OCI-LY7 (cell line): ENCODE results near the gene CNN2. TPM values are rescaled to one million over a fixed set of nuclear protein-coding genes. Genes with fewer than 3 reads are reported as not detected.

ENCODE experiments used
- BruUV-seq: library from RNA; stranded (reverse); fragments of 400-500 nt; replicated peaks from 2 replicates; lab custom pipeline; 2021; lab: Mats Ljungman, UMichigan
- CTCF ChIA-PET: fragments of 300-600 bp; sonication (Branson Sonifier 250); formaldehyde crosslinking; loops from one replicate; lab custom pipeline; 2022; ENCODE audit warnings: antibody characterized with exemption; ENCODE audit not compliant: unreplicated experiment; lab: Charles Lee
- POLR2A ChIA-PET: fragments of 300-600 bp; sonication (Branson Sonifier 250); formaldehyde crosslinking; loops from one replicate; lab custom pipeline; 2022; ENCODE audit warnings: antibody characterized with exemption; lab: Charles Lee
- DNase-seq: peaks from one replicate; pipeline ENCODE4 v3.0.0-alpha.2; 2015; ENCODE audit warnings: low spot score
- H2AFZ ChIP-seq: fragments of 200-600 bp; sonication (generic), shearing (Covaris generic); 2 replicates; pipeline ENCODE4 v1.6.1; 2014; ENCODE audit warnings: mild to moderate bottlenecking, antibody characterized with exemption, low read length, moderate library complexity
- H3K27ac ChIP-seq: fragments of 200-600 bp; sonication (generic); 2 replicates; pipeline ENCODE4 v1.5.1; 2014; ENCODE audit warnings: mixed run types, low read depth, mild to moderate bottlenecking, moderate library complexity, low read length, inconsistent platforms; ENCODE audit not compliant: poor library complexity, severe bottlenecking
- H3K36me3 ChIP-seq: fragments of 200-600 bp; sonication (generic); 2 replicates; pipeline ENCODE4 v1.6.1; 2014; ENCODE audit warnings: mild to moderate bottlenecking, antibody characterized with exemption, low read length, moderate library complexity, mixed read lengths; ENCODE audit not compliant: insufficient read depth
- H3K4me1 ChIP-seq: fragments of 200-600 bp; sonication (generic); 2 replicates; pipeline ENCODE4 v1.5.1; 2014; ENCODE audit warnings: mild to moderate bottlenecking, low read length; ENCODE audit not compliant: insufficient read depth, poor library complexity, severe bottlenecking
- H3K4me2 ChIP-seq: fragments of 200-600 bp; sonication (generic); 2 replicates; pipeline ENCODE4 v1.6.1; 2014; ENCODE audit warnings: mild to moderate bottlenecking, low read length
- H3K4me3 ChIP-seq: fragments of 200-600 bp; sonication (generic); 2 replicates; pipeline ENCODE4 v1.5.1; 2014; ENCODE audit warnings: mild to moderate bottlenecking, low read depth, low read length; ENCODE audit not compliant: poor library complexity, severe bottlenecking
- H3K79me2 ChIP-seq: fragments of 200-600 bp; sonication (generic); 2 replicates; pipeline ENCODE4 v1.6.1; 2016; ENCODE audit warnings: low read depth, mild to moderate bottlenecking, low read length, moderate library complexity, mixed read lengths; ENCODE audit not compliant: insufficient read depth
- H3K9me2 ChIP-seq: fragments of 200-600 bp; sonication (generic); 2 replicates; pipeline ENCODE4 v1.6.1; 2016; ENCODE audit warnings: mild to moderate bottlenecking, low read length, mixed read lengths; ENCODE audit not compliant: insufficient read depth
- H3K9me3 ChIP-seq: fragments of 200-600 bp; sonication (generic); 2 replicates; pipeline ENCODE4 v1.6.1; 2014; ENCODE audit warnings: mild to moderate bottlenecking, mixed run types, low read length, mixed read lengths
- H4K20me1 ChIP-seq: fragments of 200-600 bp; sonication (generic); 2 replicates; pipeline ENCODE4 v1.6.1; 2014; ENCODE audit warnings: mild to moderate bottlenecking, antibody characterized with exemption, low read length, moderate library complexity, mixed read lengths; ENCODE audit not compliant: insufficient read depth
- EZH2phosphoT487 ChIP-seq: fragments of 200-600 bp; sonication (generic); IDR thresholded peaks from 2 replicates; pipeline ENCODE4 v1.6.1; 2018; ENCODE audit warnings: low read depth, borderline replicate concordance, mild to moderate bottlenecking, mixed run types, antibody characterized with exemption, low read length, moderate library complexity, mixed read lengths
- intact Hi-C: fragments of 100-400 bp; cut with micrococcal nuclease; formaldehyde crosslinking; loops from one replicate; pipeline ENCODE4 v1.10.0; 2022; ENCODE audit not compliant: unreplicated experiment
- total RNA-seq, 2 experiments: library from RNA; depleted of rRNA in 1 of 2; stranded (reverse); fragments of >200 nt in 1 of 2; shearing (Covaris generic) in 1 of 2; gene quantifications; 2 replicates each; pipeline ENCODE4 v1.2.3, GENCODE V29; 2014 to 2022
- TF ChIP-seq, protein P1 (sequence below): fragments of 200-600 bp; sonication (generic); conservative IDR thresholded peaks from 2 replicates; pipeline ENCODE4 v1.5.1; 2014; ENCODE audit warnings: mild to moderate bottlenecking, antibody characterized with exemption, low read length, moderate library complexity, mixed read lengths

CNN2 gene
- total RNA-seq, 2 experiments from 2014 or later = 73.7 to 127 TPM

DNA sequence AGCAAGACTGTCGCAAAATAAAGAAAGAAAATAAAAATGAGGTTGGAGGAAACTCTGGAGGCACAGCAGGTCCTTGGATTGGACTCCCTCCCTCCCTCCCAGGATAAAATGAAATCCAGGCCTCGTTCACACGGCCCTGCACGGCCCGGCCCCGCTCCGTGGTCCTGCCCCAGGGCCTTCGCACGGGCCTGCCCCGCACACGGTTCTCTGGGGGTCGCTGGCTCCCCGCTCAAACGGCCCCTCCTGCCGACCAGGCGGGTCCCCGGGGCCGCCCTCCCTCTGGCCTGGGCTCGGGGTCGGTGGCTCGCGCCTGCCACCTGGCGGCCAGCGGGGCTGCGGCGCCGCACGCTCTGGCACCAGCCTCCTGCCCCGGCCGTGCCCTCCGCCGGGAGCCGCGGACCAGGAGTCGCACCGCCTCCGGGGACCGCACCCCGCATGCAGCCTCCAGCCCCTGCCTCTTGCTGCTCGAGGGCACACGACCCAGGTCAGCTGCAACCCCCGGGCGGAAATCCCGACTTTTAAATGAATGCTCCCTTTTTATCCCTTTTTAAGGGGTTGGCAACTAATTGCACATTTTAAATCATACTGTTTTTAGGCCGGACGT, 43.7 kb upstream of the CNN2 start:
- Histone ChIP-seq H4K20me1 (no peaks in the 10 kb centered on the region), H3K36me3 (peaks cover 16% of the 10 kb centered on the region; the same call in 1 of the 2 replicates), H2AFZ (peak overlapping the region; percentile 46; the same call in 1 of the 2 replicates), H3K9me3 (no peaks in the 10 kb centered on the region), H3K4me2 (peak overlapping the region; percentile 83), H3K27ac (no peak overlapping the region), H3K4me3 (no peak overlapping the region), H3K4me1 (peaks cover 24% of the 10 kb centered on the region), H3K9me2 (no peaks in the 10 kb centered on the region), H3K79me2 (peaks cover 9% of the 10 kb centered on the region; the same call in 1 of the 2 replicates)
- TF ChIP-seq, protein P1, sequence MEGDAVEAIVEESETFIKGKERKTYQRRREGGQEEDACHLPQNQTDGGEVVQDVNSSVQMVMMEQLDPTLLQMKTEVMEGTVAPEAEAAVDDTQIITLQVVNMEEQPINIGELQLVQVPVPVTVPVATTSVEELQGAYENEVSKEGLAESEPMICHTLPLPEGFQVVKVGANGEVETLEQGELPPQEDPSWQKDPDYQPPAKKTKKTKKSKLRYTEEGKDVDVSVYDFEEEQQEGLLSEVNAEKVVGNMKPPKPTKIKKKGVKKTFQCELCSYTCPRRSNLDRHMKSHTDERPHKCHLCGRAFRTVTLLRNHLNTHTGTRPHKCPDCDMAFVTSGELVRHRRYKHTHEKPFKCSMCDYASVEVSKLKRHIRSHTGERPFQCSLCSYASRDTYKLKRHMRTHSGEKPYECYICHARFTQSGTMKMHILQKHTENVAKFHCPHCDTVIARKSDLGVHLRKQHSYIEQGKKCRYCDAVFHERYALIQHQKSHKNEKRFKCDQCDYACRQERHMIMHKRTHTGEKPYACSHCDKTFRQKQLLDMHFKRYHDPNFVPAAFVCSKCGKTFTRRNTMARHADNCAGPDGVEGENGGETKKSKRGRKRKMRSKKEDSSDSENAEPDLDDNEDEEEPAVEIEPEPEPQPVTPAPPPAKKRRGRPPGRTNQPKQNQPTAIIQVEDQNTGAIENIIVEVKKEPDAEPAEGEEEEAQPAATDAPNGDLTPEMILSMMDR = peak; percentile 88
- TF ChIP-seq EZH2phosphoT487 = no peak
- CTCF ChIA-PET = interaction anchor here (0.7 kb wide), 1 partner anchor 59 kb away, joined by 3 read pairs; no protein-coding TSS in a partner anchor
- BruUV-seq = no TSS peak
- DNase-seq = peak; percentile 80
- POLR2A ChIA-PET = no interaction called here
- intact Hi-C loops = loop anchor here (1.0 to 2.0 kb wide), 2 partner anchors 61 to 212 kb away; no protein-coding TSS in a partner anchor

DNA sequence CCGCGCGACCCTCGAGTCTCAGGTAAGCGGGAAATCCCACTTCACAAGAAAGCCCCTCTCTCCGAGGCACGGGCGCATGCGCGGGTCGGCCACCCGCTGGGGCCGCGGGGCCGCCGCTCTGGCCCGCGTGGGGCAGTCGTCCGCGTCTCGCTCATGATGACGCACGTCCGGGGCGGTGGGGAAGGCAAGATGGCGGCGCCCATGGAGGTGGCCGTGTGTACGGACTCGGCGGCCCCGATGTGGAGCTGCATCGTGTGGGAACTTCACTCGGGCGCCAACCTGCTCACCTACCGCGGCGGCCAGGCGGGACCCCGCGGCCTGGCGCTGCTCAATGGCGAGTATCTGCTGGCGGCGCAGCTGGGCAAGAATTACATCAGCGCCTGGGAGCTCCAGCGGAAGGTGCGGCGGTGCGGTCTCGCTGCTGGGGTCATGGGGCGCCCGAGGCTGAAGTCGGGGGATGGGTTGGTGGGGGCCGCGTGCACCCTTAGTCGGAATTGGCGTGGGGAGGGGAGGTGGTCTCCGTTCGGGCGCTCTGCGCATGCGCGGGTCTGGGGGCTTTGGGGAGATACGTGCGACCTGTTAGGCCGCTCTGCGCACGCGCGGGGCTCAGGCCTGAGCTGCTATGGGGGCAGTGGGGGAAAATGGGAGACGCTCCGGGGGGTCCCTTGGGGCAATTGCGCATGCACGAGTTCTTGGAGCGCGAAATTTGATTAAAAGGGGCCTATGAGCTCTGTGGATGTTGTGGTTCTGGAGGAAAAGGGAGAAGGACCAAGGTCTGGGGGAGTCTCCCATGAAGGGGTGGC, 42.0 kb upstream of the CNN2 start, which contains the start of gene WDR18:
Gene WDR18 (plus strand): TSS at position 181 of the 803 bp plus-strand sequence. CDS start 9 bp downstream, at position 190.
- POLR2A ChIA-PET = interaction anchor here (0.5 to 2.0 kb wide), 5 partner anchors 41 to 200 kb away, joined by 3 to 7 read pairs (median 3); no protein-coding TSS in a partner anchor
- Histone ChIP-seq H3K9me2 (no peaks in the 10 kb centered on the region), H3K9me3 (no peaks in the 10 kb centered on the region), H3K27ac (peak within 1 kb of the TSS; percentile 29), H3K79me2 (peaks cover 9% of the 10 kb centered on the region; the same call in 1 of the 2 replicates), H2AFZ (peak within 1 kb of the TSS; percentile 67; the same call in 1 of the 2 replicates), H3K4me3 (peak within 1 kb of the TSS; percentile 92), H3K4me1 (peaks cover 24% of the 10 kb centered on the region), H4K20me1 (no peaks in the 10 kb centered on the region), H3K4me2 (peak within 1 kb of the TSS; percentile 83), H3K36me3 (peaks cover 23% of the 10 kb centered on the region; the same call in 1 of the 2 replicates)
- BruUV-seq = no TSS peak
- no peak for TF ChIP-seq EZH2phosphoT487
- TF ChIP-seq, protein P1 = no peak
- CTCF ChIA-PET = interaction anchor here (0.7 to 1.1 kb wide), 3 partner anchors 13 to 85 kb away, joined by 3 to 5 read pairs (median 5); no protein-coding TSS in a partner anchor
- intact Hi-C loops = loop anchor here (1.0 to 2.0 kb wide), 2 partner anchors 59 to 122 kb away; no protein-coding TSS in a partner anchor
- DNase-seq = peak; percentile 93
